ENCODE measurements around the gene FARP1. TPM values are rescaled to one million over a fixed set of nuclear protein-coding genes. Genes with fewer than 3 reads are reported as not detected.

FARP1 gene
- total RNA-seq, 2 experiments from 2014 or later: not detected

- H4K20me1 ChIP-seq (ENCODE audit: insufficient read depth, low read length): no peaks in the 10 kb centered on the region; the same call in 1 of the 2 replicates
- CTCF ChIA-PET (ENCODE audit: unreplicated experiment): no interaction called here
- POLR2A ChIA-PET: no interaction called here
Observed at GRCh38 chr13:98496966-98497365, 354.1 kb downstream of the FARP1 start.

DNA sequence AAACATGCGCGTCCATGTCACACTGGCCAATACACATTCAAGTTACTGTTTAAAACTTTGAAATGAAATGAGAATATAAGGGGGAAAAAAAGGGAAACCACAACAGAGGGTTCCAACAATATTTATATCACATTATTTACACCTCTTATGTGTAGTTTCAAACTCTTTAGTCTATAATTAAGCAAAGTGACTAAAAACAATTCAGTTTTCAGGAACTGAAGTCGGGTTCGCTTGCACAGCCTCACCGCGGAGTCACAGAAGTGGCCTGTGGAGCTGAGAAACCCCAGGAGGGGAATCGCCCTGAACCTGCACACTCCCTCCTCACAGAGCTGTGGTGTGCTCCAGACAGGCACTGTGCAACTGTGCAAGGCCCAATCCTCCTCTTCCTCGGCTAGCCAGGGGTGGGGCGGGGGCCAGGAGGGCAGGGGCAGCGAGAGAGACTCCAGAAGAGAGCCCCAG, 358.1 kb downstream of the FARP1 start:
- TF ChIP-seq, protein P1, sequence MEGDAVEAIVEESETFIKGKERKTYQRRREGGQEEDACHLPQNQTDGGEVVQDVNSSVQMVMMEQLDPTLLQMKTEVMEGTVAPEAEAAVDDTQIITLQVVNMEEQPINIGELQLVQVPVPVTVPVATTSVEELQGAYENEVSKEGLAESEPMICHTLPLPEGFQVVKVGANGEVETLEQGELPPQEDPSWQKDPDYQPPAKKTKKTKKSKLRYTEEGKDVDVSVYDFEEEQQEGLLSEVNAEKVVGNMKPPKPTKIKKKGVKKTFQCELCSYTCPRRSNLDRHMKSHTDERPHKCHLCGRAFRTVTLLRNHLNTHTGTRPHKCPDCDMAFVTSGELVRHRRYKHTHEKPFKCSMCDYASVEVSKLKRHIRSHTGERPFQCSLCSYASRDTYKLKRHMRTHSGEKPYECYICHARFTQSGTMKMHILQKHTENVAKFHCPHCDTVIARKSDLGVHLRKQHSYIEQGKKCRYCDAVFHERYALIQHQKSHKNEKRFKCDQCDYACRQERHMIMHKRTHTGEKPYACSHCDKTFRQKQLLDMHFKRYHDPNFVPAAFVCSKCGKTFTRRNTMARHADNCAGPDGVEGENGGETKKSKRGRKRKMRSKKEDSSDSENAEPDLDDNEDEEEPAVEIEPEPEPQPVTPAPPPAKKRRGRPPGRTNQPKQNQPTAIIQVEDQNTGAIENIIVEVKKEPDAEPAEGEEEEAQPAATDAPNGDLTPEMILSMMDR (conservative IDR thresholded peaks at IDR 0.05; ENCODE audit: low read length): no peak
- no peaks in the 10 kb centered on the region for H3K4me1 ChIP-seq (ENCODE audit: insufficient read depth, low read length, poor library complexity, severe bottlenecking)
- no peaks in the 10 kb centered on the region; the same call in 1 of the 2 replicates for H3K36me3 ChIP-seq (ENCODE audit: insufficient read depth, low read length)
- BruUV-seq (replicated peaks): no TSS peak
- no peak overlapping the region for H3K27ac ChIP-seq (ENCODE audit: low read depth, low read length, poor library complexity, severe bottlenecking)
- no peak for DNase-seq (ENCODE audit: low spot score)
- H3K4me3 ChIP-seq (ENCODE audit: low read depth, low read length, poor library complexity, severe bottlenecking): no peak overlapping the region
- POLR2A ChIA-PET: interaction anchor here (0.6 kb wide), 1 partner anchor 11 kb away, joined by 4 read pairs; no protein-coding TSS in a partner anchor
- peaks cover 35% of the 10 kb centered on the region for H3K79me2 ChIP-seq (ENCODE audit: insufficient read depth, low read depth, low read length)
- H3K4me2 ChIP-seq (ENCODE audit: low read length): no peak overlapping the region
- H2AFZ ChIP-seq (ENCODE audit: low read length): no peak overlapping the region
- intact Hi-C loops (cut with micrococcal nuclease; ENCODE audit: unreplicated experiment): no loop called here
- H4K20me1 ChIP-seq (ENCODE audit: insufficient read depth, low read length): peaks cover 8% of the 10 kb centered on the region; the same call in 1 of the 2 replicates
- no peaks in the 10 kb centered on the region for H3K9me2 ChIP-seq (ENCODE audit: insufficient read depth, low read length)
- H3K9me3 ChIP-seq (ENCODE audit: low read length): no peaks in the 10 kb centered on the region
- CTCF ChIA-PET (ENCODE audit: unreplicated experiment): no interaction called here

More at GRCh38 chr13:98496966-98497365, 354.1 kb downstream of the FARP1 start:
- Histone ChIP-seq H3K79me2 (ENCODE audit: insufficient read depth, low read depth, low read length) (peaks cover 31% of the 10 kb centered on the region), H3K9me2 (ENCODE audit: insufficient read depth, low read length) (no peaks in the 10 kb centered on the region), H3K4me3 (ENCODE audit: low read depth, low read length, poor library complexity, severe bottlenecking) (no peak overlapping the region), H3K9me3 (ENCODE audit: low read length) (no peaks in the 10 kb centered on the region), H3K27ac (ENCODE audit: low read depth, low read length, poor library complexity, severe bottlenecking) (no peak overlapping the region), H3K36me3 (ENCODE audit: insufficient read depth, low read length) (no peaks in the 10 kb centered on the region; the same call in 1 of the 2 replicates), H2AFZ (ENCODE audit: low read length) (no peak overlapping the region), H3K4me2 (ENCODE audit: low read length) (no peak overlapping the region), H3K4me1 (ENCODE audit: insufficient read depth, low read length, poor library complexity, severe bottlenecking) (peaks cover 14% of the 10 kb centered on the region)
- no TSS peak for BruUV-seq (replicated peaks)
- no peak for TF ChIP-seq EZH2phosphoT487 (IDR thresholded peaks at IDR 0.05; ENCODE audit: borderline replicate concordance, low read depth, low read length)
- TF ChIP-seq, protein P1 (conservative IDR thresholded peaks at IDR 0.05; ENCODE audit: low read length): no peak
- intact Hi-C loops (cut with micrococcal nuclease; ENCODE audit: unreplicated experiment): no loop called here
- DNase-seq (ENCODE audit: low spot score): no peak

GRCh38 chr13:98503175-98504028, 360.5 kb downstream of the FARP1 start:
- POLR2A ChIA-PET: interaction anchor here (1.3 to 1.7 kb wide), 2 partner anchors 9 to 16 kb away, joined by 4 read pairs; no protein-coding TSS in a partner anchor
- intact Hi-C loops (cut with micrococcal nuclease; ENCODE audit: unreplicated experiment): no loop called here

More at GRCh38 chr13:98503175-98504028, 360.5 kb downstream of the FARP1 start:
- no peak overlapping the region for H2AFZ ChIP-seq (ENCODE audit: low read length)
- no peaks in the 10 kb centered on the region for H3K9me3 ChIP-seq (ENCODE audit: low read length)
- no TSS peak for BruUV-seq (replicated peaks)
- no peak overlapping the region for H3K4me3 ChIP-seq (ENCODE audit: low read depth, low read length, poor library complexity, severe bottlenecking)
- CTCF ChIA-PET (ENCODE audit: unreplicated experiment): no interaction called here
- no peaks in the 10 kb centered on the region for H3K4me1 ChIP-seq (ENCODE audit: insufficient read depth, low read length, poor library complexity, severe bottlenecking)
- no peak overlapping the region for H3K4me2 ChIP-seq (ENCODE audit: low read length)
- H3K79me2 ChIP-seq (ENCODE audit: insufficient read depth, low read depth, low read length): peaks cover 59% of the 10 kb centered on the region
- no peak overlapping the region for H3K27ac ChIP-seq (ENCODE audit: low read depth, low read length, poor library complexity, severe bottlenecking)
- H3K9me2 ChIP-seq (ENCODE audit: insufficient read depth, low read length): no peaks in the 10 kb centered on the region
- DNase-seq (ENCODE audit: low spot score): no peak
- H4K20me1 ChIP-seq (ENCODE audit: insufficient read depth, low read length): peaks cover 8% of the 10 kb centered on the region; the same call in 1 of the 2 replicates
- TF ChIP-seq EZH2phosphoT487 (IDR thresholded peaks at IDR 0.05; ENCODE audit: borderline replicate concordance, low read depth, low read length): no peak
- H3K36me3 ChIP-seq (ENCODE audit: insufficient read depth, low read length): no peaks in the 10 kb centered on the region; the same call in 1 of the 2 replicates
